ENCODE measurements around the gene NUDT3. TPM values are rescaled to one million over a fixed set of nuclear protein-coding genes. Genes with fewer than 3 reads are reported as not detected.

The NUDT3 gene
- total and polyA plus RNA-seq, 9 of the 15 experiments (the other 6 are each of a cell fraction or from before 2014, with no cell fraction given): 5.4 to 81.2 (median 56.4) TPM

DNA sequence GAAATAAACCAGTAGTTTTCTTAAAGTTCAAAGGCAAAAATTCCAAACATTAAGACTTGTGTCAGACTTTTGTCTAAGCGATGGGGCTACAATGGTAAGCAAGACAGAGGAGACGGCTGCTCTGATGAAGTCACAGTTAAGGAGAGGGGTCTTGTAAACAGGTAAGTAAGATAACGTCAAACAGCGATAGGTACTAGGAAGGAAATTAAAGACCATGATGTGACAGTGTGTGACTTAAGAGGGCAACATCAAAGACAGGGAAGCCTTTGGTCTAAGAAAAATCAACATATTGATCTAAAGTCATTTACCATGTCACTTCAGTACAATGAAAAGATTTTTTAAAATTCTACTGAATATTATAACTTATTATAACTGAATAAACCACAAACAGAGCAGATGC lies 23.1 kb downstream of the NUDT3 start:
- FAIRE-seq (peak; percentile 74), ATAC-seq (no peak), DNase-seq (ENCODE audit: extremely low read depth in 1 of 4, low spot score in 3 of 4) (no peak)
- Histone ChIP-seq H3K79me2 (ENCODE audit: control insufficient read depth, insufficient read depth, low read length) (peaks cover 86% of the 10 kb centered on the region), H3K4me3 (no peak overlapping the region), H3K36me3 (ENCODE audit: control insufficient read depth, insufficient read depth, low read length) (peaks cover 24% of the 10 kb centered on the region; the same call in 2 of the 3 replicates), H4K20me1 (replicated peaks; ENCODE audit: control insufficient read depth, insufficient read depth, low read length) (peaks cover 6% of the 10 kb centered on the region; the same call in 1 of the 2 replicates), H3K4me2 (ENCODE audit: insufficient read depth, low read length) (no peak overlapping the region), H3K27ac (ENCODE audit: extremely low read depth, low read depth, low read length) (no peak overlapping the region), H3K9ac (ENCODE audit: insufficient read depth in 1 of 2, low read depth in 2 of 2, low read length in 2 of 2) (no peak overlapping the region), H3K27me3 (ENCODE audit: control insufficient read depth in 2 of 2, insufficient read depth in 2 of 2, low read length in 2 of 2) (no peaks in the 10 kb centered on the region), H3K9me1 (ENCODE audit: control insufficient read depth, insufficient read depth, low read length) (no peaks in the 10 kb centered on the region), H3K4me1 (replicated peaks in 1 of 2; ENCODE audit: control insufficient read depth in 2 of 2, insufficient read depth in 2 of 2, low read length in 2 of 2) (peaks cover 0 to 4% of the 10 kb centered on the region in 2 experiments; a peak in 3 of 5 replicates), H2AFZ (ENCODE audit: low read depth, low read length) (no peak overlapping the region), H3K9me3 (replicated peaks; ENCODE audit: control insufficient read depth, insufficient read depth, low read depth, low read length) (no peaks in the 10 kb centered on the region)
- ChIA-PET CTCF (ENCODE audit: low intra/inter-chr PET ratio) (interaction anchor here (0.6 kb wide), 1 partner anchor 531 kb away, joined by 3 read pairs; no protein-coding TSS in a partner anchor), POLR2A (interaction anchor here (0.6 to 1.6 kb wide), 4 partner anchors 9 to 121 kb away, joined by 3 to 6 read pairs (median 4); no protein-coding TSS in a partner anchor)
- TF ChIP-seq CC2D1A (IDR thresholded peaks at IDR 0.05) (no peak), NR3C1 (CRISPR knock-in tag; IDR thresholded peaks at IDR 0.05) (no peak), E2F3 (CRISPR knock-in tag; IDR thresholded peaks at IDR 0.05) (no peak), COPS2 (conservative IDR thresholded peaks at IDR 0.05) (no peak), ELF2 (CRISPR knock-in tag; IDR thresholded peaks at IDR 0.05) (no peak), MTA3 (IDR thresholded peaks at IDR 0.05; ENCODE audit: borderline replicate concordance) (no peak), ZNF431 (CRISPR knock-in tag; IDR thresholded peaks at IDR 0.05) (no peak), SP1 (CRISPR knock-in tag; IDR thresholded peaks at IDR 0.05) (no peak), SMARCA4 (IDR thresholded peaks at IDR 0.05) (no peak), SRF (CRISPR knock-in tag; IDR thresholded peaks at IDR 0.05) (no peak), MBD2 (IDR thresholded peaks at IDR 0.05; ENCODE audit: borderline replicate concordance, low read depth) (no peak), FOSL1 (tag; conservative IDR thresholded peaks at IDR 0.05) (no peak), SMARCB1 (IDR thresholded peaks at IDR 0.05; ENCODE audit: insufficient read length, low read depth) (no peak)
- intact Hi-C loops (cut with micrococcal nuclease): no loop called here
- 91% methylated on average over 4 of the region's 4 CpGs for WGBS (ENCODE audit: insufficient coverage, low coverage, missing lambda C conversion rate)
- in situ Hi-C loops (cut with MboI): no loop called here
- BruUV-seq (replicated peaks): no TSS peak
